HL-60 (cell line): ENCODE data around the gene CFAP57.

Experiments used
- DNase-seq, 2 experiments: peaks; one replicate each; pipeline ENCODE4 v3.0.0-alpha.2; 2010 to 2020; ENCODE audit warnings: low read depth in 1 of 2, low spot score in 1 of 2
- H3K27ac ChIP-seq: fragments of 250-450 bp; sonication (Bioruptor Pico); replicated peaks from 2 replicates; pipeline ENCODE4 v1.5.1; 2020; ENCODE audit warnings: mild to moderate bottlenecking, moderate library complexity
- H3K27me3 ChIP-seq: fragments of 250-450 bp; sonication (Bioruptor Pico); 2 replicates; pipeline ENCODE4 v1.5.1; 2021; ENCODE audit warnings: mild to moderate bottlenecking, moderate library complexity; ENCODE audit not compliant: insufficient read depth, poor library complexity, severe bottlenecking
- H3K4me3 ChIP-seq: replicated peaks from 2 replicates; pipeline ENCODE4 v1.5.1; 2011; ENCODE audit warnings: mild to moderate bottlenecking, control low read depth, low read length; ENCODE audit not compliant: insufficient read depth
- GABPA ChIP-seq: IDR thresholded peaks from 2 replicates; pipeline ENCODE4 v1.6.1; 2012; ENCODE audit warnings: low read depth
- POLR2AphosphoS5 ChIP-seq: IDR thresholded peaks from 2 replicates; pipeline ENCODE4 v1.6.1; 2012; ENCODE audit warnings: low read depth
- REST ChIP-seq: IDR thresholded peaks from 2 replicates; pipeline ENCODE4 v1.6.1; 2012; ENCODE audit warnings: low read depth; ENCODE audit not compliant: insufficient replicate concordance
- SPI1 ChIP-seq: IDR thresholded peaks from 2 replicates; pipeline ENCODE4 v1.6.1; 2012; ENCODE audit warnings: low read depth, mild to moderate bottlenecking, borderline replicate concordance
- TF ChIP-seq, protein P1 (sequence below): IDR thresholded peaks from one replicate; pipeline ENCODE4 v1.5.1; 2011; ENCODE audit warnings: low read length, control low read depth, inconsistent platforms; ENCODE audit not compliant: insufficient read depth

Gene CFAP57

GRCh38 chr1:43229826-43230780, 58.0 kb downstream of the CFAP57 start:
- DNase-seq = no peak
- no peaks in the 10 kb centered on the region for H3K27me3 ChIP-seq
- TF ChIP-seq POLR2AphosphoS5 (no peak), GABPA (no peak), REST (no peak), SPI1 (no peak)
- TF ChIP-seq, protein P1, sequence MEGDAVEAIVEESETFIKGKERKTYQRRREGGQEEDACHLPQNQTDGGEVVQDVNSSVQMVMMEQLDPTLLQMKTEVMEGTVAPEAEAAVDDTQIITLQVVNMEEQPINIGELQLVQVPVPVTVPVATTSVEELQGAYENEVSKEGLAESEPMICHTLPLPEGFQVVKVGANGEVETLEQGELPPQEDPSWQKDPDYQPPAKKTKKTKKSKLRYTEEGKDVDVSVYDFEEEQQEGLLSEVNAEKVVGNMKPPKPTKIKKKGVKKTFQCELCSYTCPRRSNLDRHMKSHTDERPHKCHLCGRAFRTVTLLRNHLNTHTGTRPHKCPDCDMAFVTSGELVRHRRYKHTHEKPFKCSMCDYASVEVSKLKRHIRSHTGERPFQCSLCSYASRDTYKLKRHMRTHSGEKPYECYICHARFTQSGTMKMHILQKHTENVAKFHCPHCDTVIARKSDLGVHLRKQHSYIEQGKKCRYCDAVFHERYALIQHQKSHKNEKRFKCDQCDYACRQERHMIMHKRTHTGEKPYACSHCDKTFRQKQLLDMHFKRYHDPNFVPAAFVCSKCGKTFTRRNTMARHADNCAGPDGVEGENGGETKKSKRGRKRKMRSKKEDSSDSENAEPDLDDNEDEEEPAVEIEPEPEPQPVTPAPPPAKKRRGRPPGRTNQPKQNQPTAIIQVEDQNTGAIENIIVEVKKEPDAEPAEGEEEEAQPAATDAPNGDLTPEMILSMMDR = no peak
- no peak overlapping the region for H3K4me3 ChIP-seq
- no peak overlapping the region for H3K27ac ChIP-seq

GRCh38 chr1:43232074-43232473, 59.9 kb downstream of the CFAP57 start:
- no peak overlapping the region for H3K27ac ChIP-seq
- DNase-seq = no peak
- H3K27me3 ChIP-seq = no peaks in the 10 kb centered on the region
- H3K4me3 ChIP-seq = no peak overlapping the region
- TF ChIP-seq POLR2AphosphoS5 (no peak), REST (no peak), SPI1 (no peak), GABPA (no peak)
- TF ChIP-seq, protein P1 = no peak

DNA sequence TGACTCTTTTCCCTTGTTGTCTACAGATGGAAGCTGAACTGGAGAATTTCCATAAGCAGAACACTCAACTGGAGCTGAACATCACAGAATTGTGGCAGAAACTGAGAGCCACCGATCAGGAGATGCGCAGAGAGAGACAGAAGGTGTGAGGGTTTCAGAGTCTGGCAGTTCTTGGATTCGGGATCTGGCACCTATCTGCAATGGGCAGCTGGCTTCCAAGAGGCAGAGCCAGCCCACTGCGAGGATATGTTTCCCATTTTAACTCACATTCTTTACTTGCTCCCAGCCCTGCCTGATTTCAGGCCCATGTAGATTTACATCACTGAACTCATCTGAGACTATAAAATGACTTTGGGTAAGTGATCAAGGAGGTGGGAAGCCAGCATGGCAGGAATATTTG, 60.4 kb downstream of the CFAP57 start:
- H3K27ac ChIP-seq = no peak overlapping the region

More for the DNA sequence above, 60.4 kb downstream of the CFAP57 start:
- no peaks in the 10 kb centered on the region for H3K27me3 ChIP-seq
- no peak for TF ChIP-seq SPI1
- TF ChIP-seq REST = no peak
- TF ChIP-seq, protein P1 = no peak
- TF ChIP-seq GABPA = no peak
- TF ChIP-seq POLR2AphosphoS5 = no peak
- H3K4me3 ChIP-seq = no peak overlapping the region
- no peak for DNase-seq
